AG09319 (cell line): ENCODE results near the gene ZCCHC24.

Experiments used
- DNase-seq: peaks from one replicate; pipeline ENCODE4 v3.0.0-alpha.2; 2010; ENCODE audit warnings: low read depth; ENCODE audit errors: extremely low read depth
- CTCF ChIP-seq: IDR thresholded peaks from 2 replicates; pipeline ENCODE4 v1.5.1; 2011; ENCODE audit warnings: low read depth, mild to moderate bottlenecking, inconsistent platforms, low read length, moderate library complexity

ZCCHC24 gene

GRCh38 chr10:79430325-79430905 is 15.0 kb downstream of the ZCCHC24 start:
- DNase-seq = no peak
- TF ChIP-seq CTCF = no peak

GRCh38 chr10:79429751-79430150 is 15.7 kb downstream of the ZCCHC24 start:
- no peak for TF ChIP-seq CTCF
- DNase-seq = no peak

DNA sequence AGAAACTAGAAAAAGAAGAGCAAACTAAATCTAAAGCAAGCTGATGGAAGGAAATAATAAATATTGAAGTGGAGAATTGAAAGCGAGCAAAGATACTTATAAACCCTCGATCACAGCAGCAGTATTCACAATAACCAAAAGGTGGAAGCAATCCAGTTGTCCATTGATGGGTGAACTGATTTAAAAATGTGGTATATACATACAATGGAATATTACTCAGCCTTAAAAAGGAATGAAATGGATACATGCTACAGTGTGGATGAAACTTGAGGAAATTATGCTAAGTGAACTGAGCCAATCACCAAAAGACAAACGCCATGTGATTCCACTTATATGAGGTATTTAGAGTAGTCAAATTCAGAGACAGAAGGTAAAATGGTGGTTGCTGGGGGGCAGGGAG is 17.5 kb downstream of the ZCCHC24 start:
- no peak for TF ChIP-seq CTCF

GRCh38 chr10:79425074-79425532 is 20.3 kb downstream of the ZCCHC24 start:
- no peak for DNase-seq
- TF ChIP-seq CTCF = no peak

More for the DNA sequence above, 17.5 kb downstream of the ZCCHC24 start:
- no peak for DNase-seq

- no peak for TF ChIP-seq CTCF
- DNase-seq = no peak
These were observed 21.0 kb downstream of the ZCCHC24 start for GRCh38 chr10:79424221-79425073.

DNA sequence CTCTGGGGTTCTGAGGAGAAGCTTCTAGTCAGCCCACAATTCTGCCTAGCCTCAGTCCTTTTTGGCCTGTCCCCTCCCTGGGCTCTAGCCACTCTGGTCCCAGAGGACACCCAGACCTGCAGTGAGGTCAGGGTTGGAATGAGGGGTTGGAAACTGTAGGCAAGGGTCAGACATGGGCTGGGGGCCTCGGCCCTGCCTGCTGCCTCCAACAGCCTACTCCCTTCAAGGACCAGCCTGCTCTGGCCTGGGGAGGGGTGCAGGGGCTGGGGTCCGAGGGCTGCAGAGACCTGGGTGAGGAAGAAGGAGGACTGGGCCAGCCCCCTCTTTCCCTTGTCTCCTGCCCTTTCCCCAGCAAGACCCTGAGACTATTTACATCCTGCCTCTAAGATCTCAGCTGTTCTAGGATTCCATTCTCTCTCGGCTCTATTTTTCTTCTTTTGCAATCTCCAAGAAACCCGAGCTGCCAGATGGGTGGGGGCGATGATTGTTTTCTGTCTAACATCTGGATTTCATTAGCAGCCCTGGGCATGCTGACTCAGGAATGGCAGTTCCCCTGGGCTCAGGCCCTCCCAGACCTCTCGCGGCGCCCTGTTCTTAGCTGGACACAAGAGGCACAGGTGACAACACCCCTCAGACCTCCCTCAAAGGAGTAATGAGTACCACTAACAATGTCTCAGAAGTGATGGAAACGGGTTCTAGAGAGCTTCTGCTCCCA is 23.1 kb downstream of the ZCCHC24 start:
- peak; percentile 89 for DNase-seq
- no peak for TF ChIP-seq CTCF
